IPS-NIHi7 (cell line): ENCODE results near the gene CAPN7.
"Not testable (repeated sequence)": the region's sequence is repeated elsewhere in the genome, so short reads cannot be mapped to it uniquely, and the experiment has no call there.

Experiments used
- DNase-seq: peaks from one replicate; pipeline ENCODE4 v3.0.0; 2012; ENCODE audit warnings: mixed read lengths; ENCODE audit errors: extremely low spot score

Gene CAPN7

DNA sequence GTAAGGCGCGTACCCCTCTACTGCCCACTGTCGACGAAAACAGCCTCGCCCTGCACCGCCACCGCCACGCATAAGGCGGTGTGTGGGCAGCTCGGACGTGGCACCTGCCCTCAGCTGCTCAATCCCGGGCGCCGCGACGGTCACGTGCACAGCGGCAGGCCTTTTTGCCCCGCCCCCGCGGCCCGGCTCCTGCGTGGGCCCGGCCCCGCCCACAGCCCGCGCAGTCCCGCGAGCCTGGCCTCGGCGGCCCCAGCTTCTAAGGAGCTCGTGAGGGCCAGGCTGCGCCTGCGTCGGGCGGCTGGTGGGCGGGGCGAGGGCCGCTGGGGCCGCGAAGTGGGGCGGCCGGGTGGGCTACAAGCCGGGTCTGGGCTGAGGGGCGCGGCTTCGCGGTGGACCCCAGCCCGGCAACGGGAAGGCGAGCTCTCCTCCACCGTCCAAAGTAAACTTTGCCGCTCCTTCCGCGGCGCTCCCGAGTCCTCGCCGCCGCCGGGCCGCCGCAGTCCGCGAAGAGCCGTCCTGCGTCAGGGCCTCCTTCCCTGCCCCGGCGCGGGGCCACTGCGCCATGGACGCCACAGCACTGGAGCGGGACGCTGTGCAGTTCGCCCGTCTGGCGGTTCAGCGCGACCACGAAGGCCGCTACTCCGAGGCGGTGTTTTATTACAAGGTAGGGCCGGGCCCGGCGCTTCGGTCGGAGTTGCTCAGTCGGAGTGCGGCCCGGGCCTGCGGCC lies at the start of gene CAPN7:
TSS of gene CAPN7 (plus strand) at position 313 of the 728 bp plus-strand sequence. CDS start at position 563, 250 bp downstream.
- peak; percentile 94 for DNase-seq

DNA sequence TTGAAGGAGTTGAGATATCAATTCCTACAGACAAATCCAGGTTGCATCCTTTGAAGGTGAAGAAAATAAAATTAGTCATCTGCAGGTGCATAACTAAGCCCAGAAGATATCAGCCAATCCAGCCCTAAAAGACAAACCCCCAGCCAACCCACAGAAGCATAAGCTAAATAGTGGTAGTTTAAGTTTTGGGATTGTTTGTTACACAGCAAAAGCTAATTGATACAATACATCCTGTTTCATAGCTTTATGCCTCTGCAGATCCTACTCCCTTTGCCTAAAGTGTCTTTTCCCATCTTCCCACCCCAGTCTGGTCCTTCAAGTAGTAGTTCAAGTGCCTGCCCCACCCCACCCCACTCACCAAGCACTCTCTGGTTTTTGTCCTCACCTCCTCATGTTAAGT lies 48.6 kb upstream of the CAPN7 start:
- no peak for DNase-seq

DNA sequence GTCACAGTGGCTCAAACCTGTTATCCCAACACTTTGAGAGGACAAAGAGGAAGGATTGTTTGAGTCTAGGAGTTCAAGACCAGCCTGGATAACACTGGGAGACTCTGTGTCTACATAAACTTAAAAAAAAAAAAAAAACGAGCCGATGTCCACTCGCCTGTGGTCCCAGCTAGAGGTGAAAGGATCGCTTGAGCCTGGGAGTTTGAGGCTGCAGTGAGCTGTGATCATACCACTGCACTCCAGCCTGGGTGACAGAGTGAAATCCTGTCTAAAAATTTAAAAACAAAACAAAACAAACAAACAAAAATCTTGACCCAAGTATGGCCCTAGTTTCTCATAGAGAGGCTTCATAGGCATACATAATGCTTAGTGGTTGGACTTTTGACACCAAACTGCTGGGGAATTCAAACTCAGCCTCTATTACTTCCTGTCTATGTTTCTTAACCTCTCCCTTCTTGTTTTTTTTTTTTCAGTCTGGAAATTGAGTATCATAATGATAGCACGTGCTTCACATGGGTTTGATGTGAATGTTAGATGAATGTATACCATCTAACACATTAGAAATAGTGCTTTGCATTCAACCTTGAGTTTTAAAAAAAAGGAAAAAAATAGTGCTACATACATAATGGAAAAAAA lies 46.4 kb upstream of the CAPN7 start:
- DNase-seq: no peak

DNA sequence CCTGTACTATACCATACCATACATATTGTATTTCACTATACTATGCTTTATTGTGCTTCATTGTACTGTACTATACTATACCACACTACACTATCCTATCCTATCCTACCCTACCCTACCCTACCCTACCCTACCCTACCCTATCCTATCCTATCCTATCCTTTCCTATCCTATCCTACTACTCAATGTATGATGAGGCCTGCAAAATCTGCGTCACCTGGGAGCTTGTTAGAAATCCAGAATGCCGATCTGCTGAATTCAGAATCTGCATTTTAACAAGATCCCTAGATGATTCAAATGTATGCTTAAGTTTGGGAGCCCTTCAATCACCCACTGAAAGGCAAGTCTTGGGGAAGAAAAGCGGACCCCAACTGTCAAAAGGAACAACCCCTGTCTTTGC lies 45.4 kb upstream of the CAPN7 start:
- DNase-seq: no peak

DNA sequence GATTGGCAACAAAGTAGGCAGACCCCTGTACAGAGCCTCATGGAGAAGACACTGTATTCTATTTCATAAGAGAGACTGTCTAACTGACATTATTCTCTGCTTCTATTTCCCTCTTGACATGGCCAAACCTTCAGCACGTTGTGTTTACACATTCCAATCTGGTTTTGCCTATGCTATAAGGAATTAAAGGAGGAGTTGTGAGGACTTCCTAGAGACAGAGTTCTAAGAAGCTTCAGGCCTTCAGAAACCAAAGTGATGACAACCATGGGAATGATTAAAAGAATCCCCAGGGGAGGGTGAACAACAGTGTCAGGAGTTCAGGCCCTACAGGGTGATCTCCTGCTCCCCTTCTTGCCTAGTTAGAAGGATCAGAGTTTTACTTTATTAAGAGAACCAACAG lies 44.9 kb upstream of the CAPN7 start:
- DNase-seq: no peak

DNA sequence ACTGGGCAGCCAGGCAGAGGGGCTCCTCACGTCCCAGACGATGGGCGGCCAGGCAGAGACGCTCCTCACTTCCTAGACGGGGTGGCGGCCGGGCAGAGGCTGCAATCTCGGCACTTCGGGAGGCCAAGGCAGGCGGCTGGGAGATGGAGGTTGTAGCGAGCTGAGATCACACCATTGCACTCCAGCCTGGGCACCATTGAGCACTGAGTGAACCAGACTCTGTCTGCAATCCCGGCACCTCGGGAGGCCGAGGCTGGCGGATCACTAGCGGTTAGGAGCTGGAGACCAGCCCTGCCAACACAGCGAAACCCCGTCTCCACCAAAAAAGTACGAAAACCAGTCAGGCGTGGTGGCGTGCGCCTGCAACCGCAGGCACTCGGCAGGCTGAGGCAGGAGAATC lies 42.4 kb upstream of the CAPN7 start:
- DNase-seq: not testable (repeated sequence)

DNA sequence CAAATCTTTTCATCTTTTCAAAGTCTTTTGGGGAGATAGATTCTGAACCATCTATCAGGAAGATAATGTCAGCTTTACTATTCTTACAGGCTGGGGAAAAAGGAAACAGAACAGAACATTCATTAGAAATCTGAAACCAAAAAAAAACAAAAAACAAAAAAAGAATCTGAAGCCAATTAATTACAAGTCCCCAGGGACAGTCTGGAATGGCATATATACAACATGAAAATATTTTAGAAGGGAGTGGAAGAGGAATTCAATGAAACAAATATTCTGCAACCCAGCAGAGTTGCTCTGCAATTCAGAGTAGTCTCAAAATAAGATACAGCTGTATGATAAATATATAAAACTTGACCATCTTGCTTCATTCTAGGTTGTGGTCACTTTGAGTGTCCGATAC lies 41.7 kb upstream of the CAPN7 start:
- no peak for DNase-seq

DNA sequence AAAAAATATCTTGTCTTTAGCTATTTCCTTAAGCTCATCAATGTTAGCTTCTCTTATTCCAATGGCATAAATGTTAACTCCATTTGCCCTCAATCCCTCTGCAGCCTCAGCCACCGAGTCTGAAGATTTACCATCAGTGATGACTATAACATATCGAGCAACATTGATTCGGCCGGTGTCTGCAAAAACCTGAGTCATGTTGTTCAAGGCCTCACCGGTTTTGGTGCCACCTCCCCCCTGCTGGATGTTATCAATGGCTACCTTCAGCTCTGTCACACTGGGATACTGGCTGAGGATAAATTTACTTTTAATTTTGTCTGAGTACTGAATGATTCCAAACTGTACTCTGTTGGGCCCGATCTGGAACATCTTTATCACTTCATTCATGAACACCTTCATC lies 41.0 kb upstream of the CAPN7 start:
- DNase-seq: no peak

DNA sequence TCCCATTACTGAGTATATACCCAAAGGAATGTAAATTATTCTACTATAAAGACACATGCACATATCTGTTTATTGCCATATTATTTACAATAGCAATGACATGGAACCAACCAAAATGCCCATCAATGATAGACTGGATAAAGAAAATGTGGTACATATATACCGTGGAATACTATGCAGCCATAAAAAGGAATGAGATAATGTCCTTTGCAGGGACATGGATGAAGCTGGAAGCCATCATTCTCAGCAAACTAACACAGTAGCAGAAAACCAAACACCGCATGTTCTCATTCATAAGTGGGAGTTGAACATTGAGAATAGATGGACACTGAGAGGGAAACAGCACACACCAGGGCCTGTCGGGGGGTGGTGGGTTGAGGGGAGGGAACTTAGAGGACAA lies 39.7 kb upstream of the CAPN7 start:
- not testable (repeated sequence) for DNase-seq

DNA sequence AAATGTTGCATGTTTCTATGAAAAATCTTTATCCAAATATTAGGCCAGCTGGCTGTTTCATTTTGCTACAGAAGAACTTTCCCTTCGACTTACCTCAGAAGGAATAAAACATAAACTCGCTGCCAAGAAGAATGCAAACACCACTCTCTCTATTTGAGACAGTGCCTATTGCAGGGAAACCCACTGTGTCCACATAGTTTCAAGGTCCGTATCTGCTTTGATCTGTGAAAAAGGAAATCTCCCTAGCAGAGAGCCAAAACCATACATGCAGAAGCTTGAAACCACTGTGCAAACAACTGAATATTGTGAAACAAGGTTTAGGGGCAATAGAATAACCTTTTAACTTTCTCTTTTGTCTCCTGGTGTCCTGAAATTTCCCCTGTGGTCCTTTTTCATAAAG lies 35.0 kb upstream of the CAPN7 start:
- no peak for DNase-seq

DNA sequence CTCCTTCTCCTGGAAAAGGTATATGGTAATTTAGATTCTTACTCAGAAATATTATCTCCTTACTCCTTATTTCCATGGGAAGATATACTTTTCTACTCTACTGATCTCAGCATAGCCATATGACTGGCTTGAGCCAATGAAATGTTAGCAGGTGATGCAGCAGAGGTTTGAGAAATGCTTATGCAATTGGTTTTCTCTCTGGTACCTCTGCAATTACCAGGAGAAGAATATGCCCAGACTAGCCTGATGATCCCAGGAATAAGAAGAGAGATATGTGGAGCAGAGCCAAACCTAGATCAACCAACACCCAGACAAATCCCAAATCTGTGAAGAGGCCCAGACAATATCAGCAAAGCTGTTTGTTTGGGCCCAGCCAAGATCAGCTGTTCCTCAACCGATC lies 33.2 kb upstream of the CAPN7 start:
- DNase-seq: no peak

DNA sequence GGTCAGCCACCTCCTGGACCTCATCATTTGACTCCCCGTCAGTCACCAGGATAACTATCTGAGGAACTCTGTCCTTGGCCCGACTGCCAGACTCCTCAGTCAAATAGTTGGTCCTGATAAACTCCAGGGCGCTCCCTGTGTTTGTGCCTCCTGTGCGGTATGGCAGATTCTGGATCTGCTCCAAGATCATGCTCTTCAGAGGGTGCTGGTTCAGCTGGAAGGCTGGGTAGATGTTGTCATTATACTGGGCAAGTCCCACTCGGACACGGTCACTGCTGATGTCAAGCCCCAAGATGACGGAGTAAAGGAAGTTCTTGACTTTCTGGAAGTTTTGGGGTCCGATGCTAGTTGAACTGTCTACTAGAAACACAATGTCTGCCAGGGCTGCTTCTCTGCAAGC lies 31.1 kb upstream of the CAPN7 start:
- no peak for DNase-seq

DNA sequence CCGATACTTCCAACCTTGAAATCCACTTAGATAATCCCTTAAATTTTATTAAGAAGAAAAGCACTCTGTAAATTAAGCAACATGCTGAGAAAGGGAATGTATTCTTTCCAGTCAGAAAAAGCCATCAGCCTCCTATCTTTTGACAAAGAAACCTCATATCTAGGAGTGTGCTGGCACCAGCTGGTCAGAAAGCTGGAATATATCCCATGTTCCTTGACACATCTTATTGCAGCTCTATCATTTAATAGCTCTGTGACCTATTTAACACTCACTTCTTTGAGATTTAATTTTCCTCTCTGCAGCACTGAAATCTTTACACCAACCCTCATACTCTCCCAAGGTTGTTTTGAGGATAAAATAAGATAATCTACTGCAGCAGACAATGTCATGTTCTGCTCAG lies 30.4 kb upstream of the CAPN7 start:
- no peak for DNase-seq

DNA sequence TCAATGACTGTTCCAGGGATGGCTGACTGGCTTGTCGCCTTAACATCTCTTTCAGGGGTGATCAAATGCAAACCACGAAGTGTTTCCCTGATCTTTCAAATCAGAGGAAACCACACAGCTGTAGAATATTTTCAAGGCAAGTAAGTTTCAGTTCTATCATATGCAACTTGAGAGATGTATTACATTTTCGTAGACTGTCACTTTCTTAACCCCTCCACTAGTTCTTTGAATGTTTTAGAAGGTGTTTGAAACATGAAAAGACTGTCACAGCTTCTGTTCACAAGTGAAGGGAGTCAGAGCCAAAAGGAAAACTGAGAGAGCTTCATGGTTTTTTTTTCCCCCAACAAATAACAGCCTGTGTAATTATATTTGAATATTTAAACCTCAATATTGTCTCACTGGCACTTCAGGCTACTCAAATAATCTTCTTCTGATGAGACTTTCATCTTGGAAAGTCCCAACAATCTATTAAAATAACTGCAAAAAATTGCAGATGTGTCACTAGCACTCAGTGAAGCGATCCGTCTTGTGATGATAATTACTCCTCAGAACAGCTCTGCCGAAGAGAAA lies 25.9 kb upstream of the CAPN7 start:
- DNase-seq: no peak

DNA sequence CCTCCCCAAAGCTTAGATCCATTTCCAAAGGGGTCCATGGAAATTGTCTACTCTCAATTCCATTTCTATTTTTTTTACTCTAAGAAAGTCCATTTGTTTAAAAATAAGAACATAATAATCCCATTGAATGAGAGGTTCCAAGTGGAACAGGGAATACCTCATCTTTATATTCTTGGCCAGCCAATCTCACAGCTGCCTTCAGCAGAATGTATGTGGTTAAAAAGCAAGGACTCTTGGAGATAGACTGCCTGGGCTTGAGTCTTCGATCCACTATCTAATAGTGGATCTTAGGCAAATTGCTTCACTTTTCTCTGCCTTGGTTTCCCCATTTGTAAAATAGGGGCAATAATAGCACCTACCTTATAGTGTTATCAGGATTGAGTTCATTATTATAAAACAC lies 24.5 kb upstream of the CAPN7 start:
- DNase-seq: no peak

DNA sequence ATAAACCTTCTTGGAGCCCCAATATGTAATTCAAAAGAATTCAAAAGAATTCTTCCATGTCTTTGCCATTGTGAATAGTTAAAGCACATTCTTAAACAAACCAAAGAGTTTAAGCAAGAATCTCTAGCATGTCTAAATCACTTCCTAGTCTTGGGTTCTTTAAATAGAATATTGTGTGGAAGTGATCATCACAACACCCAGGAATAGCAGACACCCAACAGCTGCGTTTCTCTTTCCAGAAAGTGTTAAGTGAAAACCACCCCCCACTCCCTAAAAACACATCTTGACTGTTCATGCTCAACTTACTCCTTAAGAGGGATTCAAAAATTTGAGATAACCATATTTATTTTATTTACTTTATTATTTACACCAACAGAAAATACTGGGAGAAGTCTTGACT lies 24.1 kb upstream of the CAPN7 start:
- DNase-seq: no peak

DNA sequence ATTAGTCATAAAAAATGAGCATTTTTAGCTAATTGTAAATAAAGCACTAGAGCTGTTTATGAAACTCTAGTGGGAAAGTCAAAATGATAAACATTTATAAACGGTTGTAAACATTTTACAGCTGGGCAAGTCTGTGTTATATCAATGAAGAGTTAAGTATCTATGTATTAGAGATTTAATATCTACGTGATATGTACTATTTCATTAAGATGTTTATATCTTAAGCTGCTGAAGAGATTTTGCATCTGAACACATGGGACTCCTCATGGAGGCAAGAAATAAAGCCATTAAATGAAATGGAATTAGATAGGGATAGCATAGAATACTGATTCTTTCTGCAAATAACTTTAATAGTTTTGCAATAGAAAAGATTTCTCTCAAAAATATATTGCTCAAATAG lies 23.0 kb upstream of the CAPN7 start:
- DNase-seq: no peak

DNA sequence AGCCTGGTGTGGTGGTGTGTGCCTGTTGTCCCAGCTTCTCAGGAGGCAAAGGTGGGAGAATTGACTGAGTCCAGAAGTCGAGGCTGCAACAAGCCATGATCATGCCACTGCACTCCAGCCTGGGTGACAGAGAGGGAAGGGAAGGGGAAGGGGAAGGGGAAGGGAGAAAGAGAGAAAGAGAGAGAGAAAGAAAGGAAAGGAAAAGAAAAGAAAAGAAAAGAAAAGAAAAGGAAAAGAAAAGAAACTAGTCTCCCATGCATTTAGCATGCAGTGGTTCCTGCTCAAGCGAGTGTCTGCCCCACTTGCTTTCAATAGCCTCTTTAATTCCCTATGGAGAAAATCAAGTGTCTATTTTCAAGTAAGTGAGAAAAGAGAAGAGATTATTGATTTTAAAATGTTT lies 20.6 kb upstream of the CAPN7 start:
- no peak for DNase-seq

DNA sequence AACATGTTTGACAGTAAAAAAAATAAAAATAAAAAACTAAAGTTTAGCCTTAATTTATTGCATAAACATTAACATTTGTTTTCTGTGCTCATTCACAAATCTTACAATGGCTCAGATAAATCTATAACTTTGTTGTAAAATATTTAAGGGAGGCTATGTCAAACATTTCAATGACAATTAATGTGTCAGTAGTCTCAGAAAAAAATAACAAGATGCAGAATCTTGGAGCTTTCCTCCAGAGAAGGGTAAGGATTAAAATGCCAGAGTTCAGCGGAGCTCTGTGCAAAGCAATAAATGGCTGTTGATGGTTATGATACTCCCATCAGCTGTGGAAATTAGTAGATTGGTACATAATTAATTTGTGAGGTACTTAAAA lies 20.0 kb upstream of the CAPN7 start:
- DNase-seq: no peak

DNA sequence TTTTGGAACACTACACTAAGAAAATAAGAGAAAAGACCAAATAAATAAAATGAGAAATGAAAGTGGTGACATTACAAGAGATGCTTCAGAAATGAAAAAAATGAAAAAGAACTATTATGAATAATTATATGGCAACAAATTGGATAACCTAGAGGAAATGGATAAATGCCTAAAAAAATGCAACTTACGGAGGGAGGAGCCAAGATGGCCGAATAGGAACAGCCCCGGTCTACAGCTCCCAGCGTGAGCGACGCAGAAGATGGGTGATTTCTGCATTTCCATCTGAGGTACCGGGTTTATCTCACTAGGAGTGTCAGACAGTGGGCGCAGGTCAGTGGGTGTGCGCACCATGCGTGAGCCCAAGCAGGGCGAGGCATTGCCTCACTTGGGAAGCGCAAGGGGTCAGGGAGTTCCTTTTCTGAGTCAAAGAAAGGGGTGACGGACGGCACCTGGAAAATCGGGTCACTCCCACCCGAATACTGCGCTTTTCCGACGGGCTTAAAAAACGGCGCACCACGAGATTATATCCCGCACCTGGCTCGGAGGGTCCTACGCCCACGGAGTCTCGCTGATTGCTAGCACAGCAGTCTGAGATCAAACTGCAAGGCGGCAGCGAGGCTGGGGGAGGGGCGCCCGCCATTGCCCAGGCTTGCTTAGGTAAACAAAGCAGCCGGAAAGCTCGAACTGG lies 19.4 kb upstream of the CAPN7 start:
- DNase-seq: not testable (repeated sequence)

DNA sequence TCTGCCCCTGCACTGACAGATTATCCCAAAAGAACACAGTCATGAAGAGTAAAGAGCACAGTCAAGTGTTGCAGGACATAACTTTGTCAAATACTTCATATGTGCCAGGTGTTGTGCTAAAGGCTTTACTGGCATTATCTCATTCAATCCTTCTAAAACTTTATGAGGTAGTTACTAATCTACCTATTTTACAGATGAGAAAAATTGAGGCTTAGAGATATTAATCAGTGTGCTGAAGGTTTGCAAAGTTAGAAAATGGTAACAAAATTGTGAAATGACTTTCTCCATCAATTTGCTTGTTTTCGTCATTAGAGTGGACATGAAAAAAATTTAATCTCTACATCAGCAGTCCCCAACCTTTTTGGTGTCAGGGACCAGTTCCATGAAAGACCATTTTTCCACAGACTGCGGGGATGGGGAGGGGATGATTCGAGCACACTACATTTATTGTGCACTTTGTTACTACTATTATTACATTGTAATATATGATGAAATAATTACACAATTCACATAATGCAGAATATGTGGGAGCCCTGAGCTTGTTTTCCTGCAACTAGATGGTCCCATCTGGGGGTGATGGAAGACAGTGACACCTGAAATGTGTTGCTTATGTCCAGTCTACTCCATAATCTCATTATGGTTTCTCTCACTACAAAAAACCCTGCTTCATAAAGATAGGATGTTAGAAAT lies 8.6 kb upstream of the CAPN7 start:
- no peak for DNase-seq

DNA sequence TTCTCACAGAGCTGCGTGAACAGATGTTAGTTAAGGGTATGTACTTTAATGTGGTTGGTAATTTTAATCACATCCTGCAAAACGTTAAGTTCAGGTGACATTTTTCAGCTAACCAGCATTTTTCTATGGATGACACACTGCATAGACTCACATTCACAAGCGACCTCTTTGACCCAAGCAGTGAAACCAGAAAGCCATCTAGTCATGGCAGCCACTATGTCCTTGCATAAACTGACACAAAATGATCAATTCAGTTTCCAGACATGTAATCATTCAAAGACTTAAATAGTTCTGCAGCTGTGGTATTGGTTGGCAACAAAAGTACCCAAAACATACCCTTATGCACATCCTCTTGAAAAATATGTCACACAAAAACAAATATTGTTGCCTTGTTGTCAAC lies 7.4 kb upstream of the CAPN7 start:
- DNase-seq: no peak
